WERI-Rb-1 (cell line): Measurements from ENCODE around the gene MMAB.

Source experiments
- DNase-seq: peaks from one replicate; pipeline ENCODE4 v3.0.0-alpha.2; 2020
- H3K27ac ChIP-seq: fragments of 250-450 bp; sonication (Bioruptor Pico); 2 replicates; pipeline ENCODE4 v1.5.1; 2020; ENCODE audit warnings: mild to moderate bottlenecking, moderate library complexity
- H3K27me3 ChIP-seq: fragments of 250-450 bp; sonication (Bioruptor Pico); 2 replicates; pipeline ENCODE4 v1.5.1; 2021; ENCODE audit warnings: mild to moderate bottlenecking, low read depth, moderate library complexity; ENCODE audit not compliant: insufficient read depth, severe bottlenecking
- H3K36me3 ChIP-seq: fragments of 250-450 bp; sonication (Bioruptor Pico); 2 replicates; pipeline ENCODE4 v1.5.1; 2020; ENCODE audit warnings: mild to moderate bottlenecking, moderate library complexity
- H3K4me3 ChIP-seq: 2 replicates; pipeline ENCODE4 v1.5.1; 2011; ENCODE audit warnings: low read depth, mild to moderate bottlenecking, control low read depth, low read length
- H3K9me3 ChIP-seq: fragments of 250-450 bp; sonication (Bioruptor Pico); 2 replicates; pipeline ENCODE4 v1.5.1; 2021; ENCODE audit warnings: mild to moderate bottlenecking, moderate library complexity; ENCODE audit not compliant: severe bottlenecking
- CTCF ChIP-seq: IDR thresholded peaks from 2 replicates; pipeline ENCODE4 v1.5.1; 2011; ENCODE audit warnings: low read depth, mild to moderate bottlenecking, control low read depth, inconsistent platforms, low read length

The MMAB gene

GRCh38 chr12:109567296-109567695 lies 6.0 kb downstream of the MMAB start:
- Histone ChIP-seq H3K27ac (no peak overlapping the region), H3K9me3 (no peaks in the 10 kb centered on the region), H3K36me3 (peaks cover 64% of the 10 kb centered on the region), H3K4me3 (no peak overlapping the region), H3K27me3 (no peaks in the 10 kb centered on the region)
- no peak for TF ChIP-seq CTCF
- DNase-seq, result no peak

GRCh38 chr12:109566424-109566823 lies 6.9 kb downstream of the MMAB start:
- no peaks in the 10 kb centered on the region for H3K27me3 ChIP-seq
- H3K36me3 ChIP-seq, result peaks cover 64% of the 10 kb centered on the region
- DNase-seq, result no peak
- no peak for TF ChIP-seq CTCF
- H3K4me3 ChIP-seq, result no peak overlapping the region
- no peaks in the 10 kb centered on the region for H3K9me3 ChIP-seq
- no peak overlapping the region for H3K27ac ChIP-seq

GRCh38 chr12:109563291-109564284 lies 9.7 kb downstream of the MMAB start:
- Histone ChIP-seq H3K27ac (peak overlapping the region; percentile 28; the same call in 1 of the 2 replicates), H3K27me3 (no peaks in the 10 kb centered on the region), H3K4me3 (no peak overlapping the region), H3K9me3 (no peaks in the 10 kb centered on the region), H3K36me3 (peaks cover 54% of the 10 kb centered on the region)
- no peak for DNase-seq
- no peak for TF ChIP-seq CTCF

- no peaks in the 10 kb centered on the region for H3K27me3 ChIP-seq
- peaks cover 52% of the 10 kb centered on the region for H3K36me3 ChIP-seq
- H3K27ac ChIP-seq, result no peak overlapping the region
- no peaks in the 10 kb centered on the region for H3K9me3 ChIP-seq
- no peak for DNase-seq
- no peak overlapping the region for H3K4me3 ChIP-seq
- TF ChIP-seq CTCF, result no peak
Observed at GRCh38 chr12:109562871-109563270, 10.4 kb downstream of the MMAB start.

GRCh38 chr12:109561711-109562030 lies 11.6 kb downstream of the MMAB start:
- Histone ChIP-seq H3K27ac (peak overlapping the region; percentile 79), H3K36me3 (peaks cover 50% of the 10 kb centered on the region)
- TF ChIP-seq CTCF, result no peak

More at GRCh38 chr12:109561711-109562030, 11.6 kb downstream of the MMAB start:
- Histone ChIP-seq H3K4me3 (no peak overlapping the region), H3K27me3 (no peaks in the 10 kb centered on the region), H3K9me3 (no peaks in the 10 kb centered on the region)
- no peak for DNase-seq
